Stomach (tissue), 9 donors: Measurements from ENCODE around the gene SDCCAG8. TPM values are rescaled to one million over a fixed set of nuclear protein-coding genes. Genes with fewer than 3 reads are reported as not detected.
A peak's percentile ranks its signal among the peaks of the same experiment; 100 is the strongest.

ENCODE experiments used
- DNase-seq, 2 donors: peaks; one replicate each; pipeline versions ENCODE4 v3.0.0 to v3.0.0-alpha.2; 2013 to 2019
- H3K27ac ChIP-seq, 5 donors: fragments of 200-600 bp in 4 of 5; sonication (generic) in 4 of 5; one replicate each; pipeline ENCODE4 v1.5.1; 2013 to 2019; ENCODE audit warnings: mild to moderate bottlenecking in 1 of 5, moderate library complexity in 1 of 5
- H3K27me3 ChIP-seq, 3 donors: fragments of 200-600 bp; sonication (generic); one replicate each; pipeline ENCODE4 v1.5.1; 2017 to 2019; ENCODE audit warnings: mixed run types in 1 of 3
- H3K36me3 ChIP-seq, 4 donors: fragments of 200-600 bp; sonication (generic); 1 replicate in 3 of 4; 2 replicates in 1 of 4; pipeline ENCODE4 v1.5.1; 2016 to 2019
- H3K4me1 ChIP-seq, 4 donors: fragments of 200-600 bp; sonication (generic); one replicate each; pipeline ENCODE4 v1.5.1; 2016 to 2019
- H3K4me3 ChIP-seq, 4 donors: fragments of 200-600 bp; sonication (generic) in 3 of 4; one replicate each; pipeline ENCODE4 v1.5.1; 2016 to 2019; ENCODE audit warnings: mild to moderate bottlenecking in 1 of 4
- H3K9me3 ChIP-seq, 4 donors: fragments of 200-600 bp; sonication (generic); one replicate each; pipeline ENCODE4 v1.5.1; 2016 to 2019
- EP300 ChIP-seq: sonication (generic); formaldehyde crosslinking; IDR thresholded peaks from one replicate; pipeline ENCODE4 v1.6.1; 2017; ENCODE audit warnings: antibody characterized with exemption
- POLR2A ChIP-seq, 4 donors: fragments of 450-650 bp; IDR thresholded peaks; one replicate each; pipeline ENCODE4 v1.6.1; 2016; ENCODE audit warnings: antibody characterized with exemption in 4 of 4, control low read depth in 2 of 4, mild to moderate bottlenecking in 1 of 4, moderate library complexity in 1 of 4
- POLR2AphosphoS5 ChIP-seq, 3 donors: sonication (generic); formaldehyde crosslinking; IDR thresholded peaks; one replicate each; pipeline ENCODE4 v1.6.1; 2016; ENCODE audit warnings: antibody characterized with exemption in 3 of 3
- WGBS, 5 donors: extraction: QIAGEN DNeasy Blood & Tissue Kit in 3 of 5; methylation state at CpG; one replicate each; pipeline versions ENCODE4 v1.1.5 to v1.1.7; 2013 to 2018; 5-methylcytosine and 5-hydroxymethylcytosine counted together
- intact Hi-C: fragments of 100-400 bp; cut with DNase I; formaldehyde crosslinking; loops from one replicate; pipeline ENCODE4 v1.15.1; 2023; ENCODE audit warnings: low total_unique reads
- polyA plus RNA-seq, 3 donors: library from polyadenylated mRNA; stranded (reverse); fragments of 200-250 nt; gene quantifications; one replicate each; pipeline ENCODE4 v1.2.3, GENCODE V29; 2013
- total RNA-seq, 5 donors: library from RNA; depleted of rRNA; stranded (reverse); fragments of >200 nt; gene quantifications; one replicate each; pipeline versions ENCODE4 v1.1.0 to v1.2.3, GENCODE V29; 2014 to 2016
- TF ChIP-seq, protein P1 (sequence below), 7 experiments: fragments of 450-650 bp in 4 of 7; fragments of 200-600 bp in 3 of 7; sonication (generic) in 3 of 7; IDR thresholded peaks; one replicate each; pipeline ENCODE4 v1.5.1; 2016 to 2019; ENCODE audit warnings: antibody characterized with exemption in 7 of 7, control low read depth in 2 of 7, mild to moderate bottlenecking in 1 of 7
- donor health status: healthy with polysubstance abuse.
- donor health status: Bipolar disorder and iron deficiency.
- donor health status: healthy.

The SDCCAG8 gene
- total and polyA plus RNA-seq, 8 donors = 16.3 to 184 (median 24.5) TPM

DNA sequence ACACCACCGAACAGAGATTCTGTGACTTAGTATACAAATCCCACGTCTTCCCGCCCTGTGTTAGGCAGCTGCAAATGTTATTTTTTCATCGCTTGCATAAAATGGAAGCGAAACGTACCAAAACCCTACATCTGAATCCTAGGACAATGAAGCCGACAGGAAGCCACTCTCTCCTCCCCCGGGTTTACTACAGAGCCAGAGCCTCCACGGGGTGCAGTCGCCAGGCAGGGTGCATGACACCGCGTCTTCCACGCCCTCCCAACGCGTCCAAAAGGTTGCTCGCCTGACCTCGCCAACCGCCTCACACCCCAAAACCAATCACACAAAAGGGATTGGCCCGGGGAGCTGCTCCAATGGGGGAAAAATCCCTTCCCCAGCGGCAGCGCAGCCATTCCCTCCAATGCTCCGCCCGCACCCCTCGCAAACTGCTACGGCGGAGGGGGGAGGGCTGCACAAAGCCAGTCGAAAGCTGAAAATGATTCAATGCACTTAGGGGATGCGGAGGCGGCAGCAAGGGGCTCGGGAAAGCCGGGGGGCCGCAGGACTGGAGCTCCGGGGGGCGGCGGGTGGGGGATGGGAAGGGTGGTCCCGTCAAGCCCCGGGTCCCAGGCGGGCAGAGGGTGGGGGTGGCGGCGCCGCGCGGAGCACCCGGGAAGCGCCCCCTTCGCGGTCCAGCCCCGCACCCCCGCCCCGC, 1.5 kb upstream of the SDCCAG8 start:
- H3K9me3 ChIP-seq = no peaks in the 10 kb centered on the region
- peak overlapping the region; percentile 91 to 97 (median 96) for H3K27ac ChIP-seq
- peak overlapping the region; percentile 87 to 97 (median 91) for H3K4me3 ChIP-seq
- no peaks in the 10 kb centered on the region for H3K27me3 ChIP-seq
- no peaks in the 10 kb centered on the region for H3K36me3 ChIP-seq
- WGBS, 5 donors = 0 to 1% (median 1%) methylated on average over 29 to 50 of the region's 50 CpGs
- DNase-seq = peak; percentile 34 to 82
- TF ChIP-seq EP300 (no peak), POLR2A (IDR thresholded peaks at IDR 0.05) (no peak), POLR2AphosphoS5 (IDR thresholded peaks at IDR 0.05) (peak in 1 of 3 donors; percentile 3)
- TF ChIP-seq, protein P1, sequence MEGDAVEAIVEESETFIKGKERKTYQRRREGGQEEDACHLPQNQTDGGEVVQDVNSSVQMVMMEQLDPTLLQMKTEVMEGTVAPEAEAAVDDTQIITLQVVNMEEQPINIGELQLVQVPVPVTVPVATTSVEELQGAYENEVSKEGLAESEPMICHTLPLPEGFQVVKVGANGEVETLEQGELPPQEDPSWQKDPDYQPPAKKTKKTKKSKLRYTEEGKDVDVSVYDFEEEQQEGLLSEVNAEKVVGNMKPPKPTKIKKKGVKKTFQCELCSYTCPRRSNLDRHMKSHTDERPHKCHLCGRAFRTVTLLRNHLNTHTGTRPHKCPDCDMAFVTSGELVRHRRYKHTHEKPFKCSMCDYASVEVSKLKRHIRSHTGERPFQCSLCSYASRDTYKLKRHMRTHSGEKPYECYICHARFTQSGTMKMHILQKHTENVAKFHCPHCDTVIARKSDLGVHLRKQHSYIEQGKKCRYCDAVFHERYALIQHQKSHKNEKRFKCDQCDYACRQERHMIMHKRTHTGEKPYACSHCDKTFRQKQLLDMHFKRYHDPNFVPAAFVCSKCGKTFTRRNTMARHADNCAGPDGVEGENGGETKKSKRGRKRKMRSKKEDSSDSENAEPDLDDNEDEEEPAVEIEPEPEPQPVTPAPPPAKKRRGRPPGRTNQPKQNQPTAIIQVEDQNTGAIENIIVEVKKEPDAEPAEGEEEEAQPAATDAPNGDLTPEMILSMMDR (IDR thresholded peaks at IDR 0.05) = no peak
- H3K4me1 ChIP-seq = peaks cover 17 to 69% (median 43%) of the 10 kb centered on the region in 4 donors
- intact Hi-C loops = no loop called here

DNA sequence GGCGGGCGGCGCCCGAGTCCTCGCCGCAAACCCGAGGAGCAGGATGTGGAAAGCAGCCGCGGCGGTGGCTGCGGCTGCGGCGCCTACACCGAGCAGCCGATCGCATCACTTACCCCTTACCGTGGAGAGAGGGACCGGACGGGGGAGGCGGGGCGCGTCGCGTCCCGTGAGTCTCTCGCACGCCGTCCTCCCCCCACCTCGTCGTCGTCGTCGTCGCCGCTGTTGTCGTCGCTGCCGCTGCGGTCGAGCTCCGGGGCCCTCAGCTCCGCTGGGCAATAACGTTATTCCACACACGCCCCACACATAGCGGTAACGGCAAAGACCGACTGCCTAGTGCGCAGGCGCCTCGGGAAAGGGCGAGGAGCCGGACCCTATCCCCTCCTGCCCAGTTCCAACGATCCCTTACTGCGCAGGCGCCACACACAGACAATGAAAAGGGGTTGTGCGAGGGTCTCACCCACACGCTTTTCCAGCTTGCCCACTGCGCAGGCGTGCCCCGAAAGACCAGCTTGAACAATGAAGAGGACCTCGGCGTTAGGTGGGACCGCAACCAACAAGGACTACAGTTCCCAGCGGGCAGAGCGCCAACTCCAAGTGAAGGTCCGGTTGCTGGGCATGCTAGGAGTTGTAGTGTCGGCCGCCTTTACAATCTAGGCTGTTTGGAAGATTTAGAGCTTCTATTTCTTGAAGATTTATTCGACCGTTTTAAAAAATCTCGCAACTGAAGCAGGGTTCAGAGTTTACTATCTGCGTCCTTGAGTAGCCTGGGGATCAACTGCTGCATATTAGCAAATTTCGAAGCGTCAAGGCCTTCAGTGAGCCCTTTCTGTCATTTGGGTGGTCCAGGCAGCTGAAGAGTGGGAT, 682 bp upstream of the SDCCAG8 start, which contains the start of gene CEP170:
TSS of gene CEP170 (minus strand) at position 355 of the 864 bp plus-strand sequence. CDS start 30,001 bp downstream, outside the sequence.
- H3K4me3 ChIP-seq = peak within 1 kb of the TSS; percentile 87 to 97 (median 91)
- TF ChIP-seq POLR2AphosphoS5 (IDR thresholded peaks at IDR 0.05) (peak; percentile 54 to 76 (median 70)), POLR2A (IDR thresholded peaks at IDR 0.05) (peak in 1 of 4 donors; percentile 21)
- TF ChIP-seq, protein P1 (IDR thresholded peaks at IDR 0.05) = no peak
- H3K27ac ChIP-seq = peak within 1 kb of the TSS; percentile 91 to 97 (median 96)
- DNase-seq = peak; percentile 88 to 99
- peaks cover 13 to 72% (median 47%) of the 10 kb centered on the region in 4 donors for H3K4me1 ChIP-seq
- no peaks in the 10 kb centered on the region for H3K36me3 ChIP-seq
- H3K27me3 ChIP-seq = no peaks in the 10 kb centered on the region
- intact Hi-C loops = no loop called here
- H3K9me3 ChIP-seq = no peaks in the 10 kb centered on the region
- WGBS, 5 donors = 0 to 1% (median 1%) methylated on average over 22 to 74 of the region's 74 CpGs

DNA sequence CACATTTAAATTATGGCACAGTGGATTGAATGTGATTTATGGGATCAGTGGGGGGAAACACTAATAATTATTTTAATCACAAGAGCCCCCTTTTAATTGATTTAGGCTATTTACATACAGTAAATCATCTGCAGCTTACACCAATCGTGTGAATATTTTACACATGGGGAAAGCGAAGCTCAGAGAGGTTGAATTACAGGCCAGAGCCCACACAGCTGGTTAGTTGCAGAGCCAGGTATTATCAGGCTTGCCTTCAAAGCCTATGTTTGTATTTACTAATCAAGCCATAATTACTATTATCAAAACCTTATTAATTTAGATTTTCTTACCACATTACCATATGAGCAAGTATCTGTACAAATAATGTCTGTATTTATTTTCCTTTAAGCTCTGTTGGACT, 749 bp downstream of the SDCCAG8 start:
- H3K36me3 ChIP-seq = no peaks in the 10 kb centered on the region
- intact Hi-C loops = no loop called here
- H3K27ac ChIP-seq = peak overlapping the region in 4 of 5 donors; percentile 91 to 97 (median 96)
- no peaks in the 10 kb centered on the region for H3K27me3 ChIP-seq
- 17 to 33% (median 27%) methylated on average over 2 of the region's 2 CpGs for WGBS, 5 donors
- H3K9me3 ChIP-seq = no peaks in the 10 kb centered on the region
- peak in 1 of 2 donors; percentile 16 for DNase-seq
- H3K4me3 ChIP-seq = peak overlapping the region; percentile 87 to 97 (median 91)
- no peak for TF ChIP-seq POLR2AphosphoS5 (IDR thresholded peaks at IDR 0.05)
- TF ChIP-seq EP300 = no peak
- TF ChIP-seq POLR2A (IDR thresholded peaks at IDR 0.05) = no peak
- TF ChIP-seq, protein P1 (IDR thresholded peaks at IDR 0.05) = no peak
- H3K4me1 ChIP-seq = peaks cover 13 to 69% (median 48%) of the 10 kb centered on the region in 4 donors

DNA sequence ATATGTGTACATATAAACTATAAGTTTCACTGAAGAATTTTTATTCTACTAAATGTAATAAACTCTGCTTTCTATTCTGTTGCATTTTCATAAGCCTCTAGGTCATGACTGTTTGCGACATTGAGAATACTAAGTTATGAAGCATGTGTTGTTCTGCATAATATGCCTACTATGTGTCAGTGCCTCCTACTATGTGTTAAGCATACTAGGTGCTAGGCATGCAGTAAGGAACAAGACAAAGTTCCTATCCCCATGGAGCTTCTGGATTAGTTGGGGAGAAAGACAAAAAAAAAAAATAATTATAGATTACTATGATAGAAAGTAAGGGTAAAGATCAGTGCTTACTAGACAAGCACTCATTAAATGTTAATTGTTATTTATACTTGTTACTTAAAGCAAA, 1.3 kb downstream of the SDCCAG8 start:
- no peak for TF ChIP-seq EP300
- TF ChIP-seq POLR2A (IDR thresholded peaks at IDR 0.05) = no peak
- no peak for TF ChIP-seq POLR2AphosphoS5 (IDR thresholded peaks at IDR 0.05)
- TF ChIP-seq, protein P1 (IDR thresholded peaks at IDR 0.05) = no peak
- H3K36me3 ChIP-seq = no peaks in the 10 kb centered on the region
- WGBS, 5 donors = 89 to 95% (median 91%) methylated on average over 1 of the region's 1 CpG
- DNase-seq = no peak
- intact Hi-C loops = no loop called here
- no peaks in the 10 kb centered on the region for H3K27me3 ChIP-seq
- peaks cover 13 to 64% (median 45%) of the 10 kb centered on the region in 4 donors for H3K4me1 ChIP-seq
- H3K9me3 ChIP-seq = no peaks in the 10 kb centered on the region
- peak overlapping the region in 1 of 5 donors; percentile 97 for H3K27ac ChIP-seq
- peak overlapping the region in 2 of 4 donors; percentile 87 to 97 for H3K4me3 ChIP-seq
